Lung (tissue), 12 donors: Measurements from ENCODE around the gene CACNA1D. TPM values are rescaled to one million over a fixed set of nuclear protein-coding genes. Genes with fewer than 3 reads are reported as not detected.
"Not testable (repeated sequence)": the region's sequence is repeated elsewhere in the genome, so short reads cannot be mapped to it uniquely, and the experiment has no call there.

Source experiments
- ATAC-seq: fragments of 200-7000 bp; cut with Tn5 transposase; one replicate; pipeline ENCODE4 v1.9.1; 2020; ENCODE audit warnings: moderate number of reproducible peaks; ENCODE audit not compliant: insufficient read depth, low FRiP score
- DNase-seq, 3 donors: peaks; one replicate each; pipeline ENCODE4 v3.0.0-alpha.2; 2013 to 2017
- H3K27ac ChIP-seq, 2 donors: one replicate each; pipeline ENCODE4 v1.5.1; 2013; ENCODE audit warnings: mild to moderate bottlenecking in 2 of 2, moderate library complexity in 2 of 2, control low read depth in 1 of 2, inconsistent platforms in 1 of 2, low read depth in 1 of 2, low read length in 1 of 2
- H3K27me3 ChIP-seq, 3 donors: one replicate each; pipeline ENCODE4 v1.5.1; 2013; ENCODE audit warnings: low read length in 2 of 3; ENCODE audit not compliant: control insufficient read depth in 3 of 3, insufficient read depth in 3 of 3
- H3K36me3 ChIP-seq, 4 donors: one replicate each; pipeline ENCODE4 v1.5.1; 2013; ENCODE audit warnings: low read length in 4 of 4, mild to moderate bottlenecking in 1 of 4, moderate library complexity in 1 of 4; ENCODE audit not compliant: control insufficient read depth in 4 of 4, insufficient read depth in 4 of 4
- H3K4me1 ChIP-seq, 5 donors: one replicate each; pipeline ENCODE4 v1.5.1; 2013; ENCODE audit warnings: low read length in 5 of 5, mild to moderate bottlenecking in 2 of 5, moderate library complexity in 1 of 5; ENCODE audit not compliant: control insufficient read depth in 5 of 5, insufficient read depth in 5 of 5
- H3K4me3 ChIP-seq: one replicate; pipeline ENCODE4 v1.5.1; 2013; ENCODE audit warnings: mild to moderate bottlenecking, control low read depth, moderate library complexity
- H3K9ac ChIP-seq, 2 donors: one replicate each; pipeline ENCODE4 v1.5.1; 2013; ENCODE audit warnings: low read length in 2 of 2, control low read depth in 1 of 2; ENCODE audit not compliant: insufficient read depth in 1 of 2
- H3K9me3 ChIP-seq, 4 donors: one replicate each; pipeline ENCODE4 v1.5.1; 2013; ENCODE audit warnings: low read length in 3 of 4, mild to moderate bottlenecking in 1 of 4, moderate library complexity in 1 of 4; ENCODE audit not compliant: control insufficient read depth in 4 of 4, insufficient read depth in 3 of 4
- WGBS, 2 donors: extraction: QIAGEN DNeasy Blood & Tissue Kit; methylation state at CpG; one replicate each; pipeline ENCODE4 v1.1.7; 2013; 5-methylcytosine and 5-hydroxymethylcytosine counted together
- polyA plus RNA-seq, 2 donors: library from polyadenylated mRNA; stranded (reverse); fragments of 200-250 nt; gene quantifications; one replicate each; pipeline ENCODE4 v1.2.1, GENCODE V29; 2013
- total RNA-seq, 2 donors: library from RNA; depleted of rRNA in 1 of 2; stranded (reverse); fragments of >200 nt in 1 of 2; gene quantifications; one replicate each; pipeline ENCODE4 v1.2.1, GENCODE V29; 2014 to 2021
- TF ChIP-seq, protein P1 (sequence below): IDR thresholded peaks from 2 replicates; pipeline ENCODE4 v1.5.1; 2012; ENCODE audit warnings: mild to moderate bottlenecking; ENCODE audit errors: control extremely low read depth, extremely low read depth
- donor health status: control.
- donor health status: control.
- donor health status: Bipolar disorder and iron deficiency.
- donor health status: healthy.
- donor health status: DM: yes; HTN: yes; CAD: no.

The CACNA1D gene
- total and polyA plus RNA-seq, 4 donors: 2.7 to 96.8 (median 23.1) TPM

- Histone ChIP-seq H3K27me3 (peaks cover 0 to 2% (median 0%) of the 10 kb centered on the region in 3 donors), H3K27ac (no peak overlapping the region), H3K4me1 (no peaks in the 10 kb centered on the region), H3K4me3 (no peak overlapping the region), H3K36me3 (no peaks in the 10 kb centered on the region), H3K9ac (no peak overlapping the region), H3K9me3 (peaks cover 0 to 4% (median 1%) of the 10 kb centered on the region in 4 donors)
- no peak for DNase-seq
- TF ChIP-seq, protein P1, sequence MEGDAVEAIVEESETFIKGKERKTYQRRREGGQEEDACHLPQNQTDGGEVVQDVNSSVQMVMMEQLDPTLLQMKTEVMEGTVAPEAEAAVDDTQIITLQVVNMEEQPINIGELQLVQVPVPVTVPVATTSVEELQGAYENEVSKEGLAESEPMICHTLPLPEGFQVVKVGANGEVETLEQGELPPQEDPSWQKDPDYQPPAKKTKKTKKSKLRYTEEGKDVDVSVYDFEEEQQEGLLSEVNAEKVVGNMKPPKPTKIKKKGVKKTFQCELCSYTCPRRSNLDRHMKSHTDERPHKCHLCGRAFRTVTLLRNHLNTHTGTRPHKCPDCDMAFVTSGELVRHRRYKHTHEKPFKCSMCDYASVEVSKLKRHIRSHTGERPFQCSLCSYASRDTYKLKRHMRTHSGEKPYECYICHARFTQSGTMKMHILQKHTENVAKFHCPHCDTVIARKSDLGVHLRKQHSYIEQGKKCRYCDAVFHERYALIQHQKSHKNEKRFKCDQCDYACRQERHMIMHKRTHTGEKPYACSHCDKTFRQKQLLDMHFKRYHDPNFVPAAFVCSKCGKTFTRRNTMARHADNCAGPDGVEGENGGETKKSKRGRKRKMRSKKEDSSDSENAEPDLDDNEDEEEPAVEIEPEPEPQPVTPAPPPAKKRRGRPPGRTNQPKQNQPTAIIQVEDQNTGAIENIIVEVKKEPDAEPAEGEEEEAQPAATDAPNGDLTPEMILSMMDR: no peak
- 94 to 100% methylated on average over 3 of the region's 3 CpGs for WGBS, 2 donors
- ATAC-seq: no peak
Measured at GRCh38 chr3:53464424-53464823, 30.0 kb upstream of the CACNA1D start.

GRCh38 chr3:53469758-53470157, 24.7 kb upstream of the CACNA1D start:
- H3K4me3 ChIP-seq, H3K9ac ChIP-seq, DNase-seq, H3K27me3 ChIP-seq, H3K36me3 ChIP-seq, H3K9me3 ChIP-seq, H3K4me1 ChIP-seq, ATAC-seq, H3K27ac ChIP-seq: not testable (repeated sequence)
- WGBS, 2 donors: 76 to 78% methylated on average over 7 of the region's 7 CpGs

DNA sequence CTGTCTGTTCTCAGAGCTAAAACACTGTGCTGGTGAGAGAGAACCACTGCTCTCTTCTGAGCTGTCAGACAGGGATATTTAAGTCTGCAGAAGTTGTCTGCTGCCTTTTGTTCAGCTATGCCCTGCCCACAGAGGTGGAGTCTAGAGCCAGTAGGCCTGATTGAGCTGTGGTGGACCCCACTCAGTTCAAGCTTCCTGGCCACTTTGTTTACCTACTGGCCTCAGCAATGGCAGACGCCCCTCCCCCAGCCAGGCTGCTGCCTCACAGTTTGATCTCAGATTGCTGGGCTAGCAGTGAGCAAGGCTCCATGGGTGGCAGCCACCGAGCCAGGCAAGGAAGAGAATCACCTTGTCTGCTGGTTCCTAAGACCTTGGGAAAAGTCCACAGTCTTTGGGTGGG, 21.0 kb upstream of the CACNA1D start:
- Histone ChIP-seq H3K9ac (no peak overlapping the region), H3K27ac (no peak overlapping the region), H3K4me1 (peaks cover 0 to 5% (median 3%) of the 10 kb centered on the region in 5 donors), H3K9me3 (no peaks in the 10 kb centered on the region), H3K4me3 (no peak overlapping the region), H3K36me3 (no peaks in the 10 kb centered on the region), H3K27me3 (no peaks in the 10 kb centered on the region)
- TF ChIP-seq, protein P1: no peak
- WGBS, 2 donors: 75 to 76% methylated on average over 2 of the region's 2 CpGs
- DNase-seq: no peak
- no peak for ATAC-seq

GRCh38 chr3:53476372-53476771, 18.0 kb upstream of the CACNA1D start:
- peaks cover 0 to 15% (median 3%) of the 10 kb centered on the region in 5 donors for H3K4me1 ChIP-seq
- not testable (repeated sequence) for H3K9me3 ChIP-seq, H3K36me3 ChIP-seq, H3K27ac ChIP-seq, ATAC-seq, DNase-seq, H3K27me3 ChIP-seq, H3K4me3 ChIP-seq, H3K9ac ChIP-seq
- WGBS, 2 donors: 83 to 100% methylated on average over 3 of the region's 3 CpGs

GRCh38 chr3:53477689-53478088, 16.7 kb upstream of the CACNA1D start:
- H3K4me1 ChIP-seq: peaks cover 0 to 15% (median 3%) of the 10 kb centered on the region in 5 donors
- H3K27me3 ChIP-seq, ATAC-seq, H3K4me3 ChIP-seq, H3K36me3 ChIP-seq, H3K9ac ChIP-seq, DNase-seq, H3K9me3 ChIP-seq, H3K27ac ChIP-seq: not testable (repeated sequence)
- WGBS, 2 donors: 77 to 86% methylated on average over 1 of the region's 1 CpG
